Activated CD4-positive, alpha-beta T cell treated with anti-CD3 and anti-CD28 coated beads, Interleukin-2, amount 50 U/mL, for 24 hours (primary cell): Measurements from ENCODE around the gene ZNRF2.
"Not testable (repeated sequence)": the region's sequence is repeated elsewhere in the genome, so short reads cannot be mapped to it uniquely, and the experiment has no call there.

Source experiments
- DNase-seq, 2 donors: peaks; one replicate each; pipeline ENCODE4 v3.0.0-alpha.2; 2020; ENCODE audit warnings: low read depth in 1 of 2, low spot score in 1 of 2

ZNRF2 gene

GRCh38 chr7:30353932-30354607, 69.7 kb downstream of the ZNRF2 start:
- no peak for DNase-seq

GRCh38 chr7:30354791-30355190, 70.4 kb downstream of the ZNRF2 start:
- no peak for DNase-seq

- no peak for DNase-seq
These were observed 75.6 kb downstream of the ZNRF2 start for GRCh38 chr7:30359957-30360356.

GRCh38 chr7:30363778-30364563, 79.6 kb downstream of the ZNRF2 start:
- DNase-seq: no peak

- no peak for DNase-seq
These were observed 80.4 kb downstream of the ZNRF2 start for GRCh38 chr7:30364773-30365172.

GRCh38 chr7:30365621-30366020, 81.2 kb downstream of the ZNRF2 start:
- no peak for DNase-seq

- no peak for DNase-seq
These were observed 82.2 kb downstream of the ZNRF2 start for GRCh38 chr7:30366606-30367005.

- DNase-seq: no peak
These were observed 83.2 kb downstream of the ZNRF2 start for GRCh38 chr7:30367561-30367960.

- DNase-seq: no peak
These were observed 85.5 kb downstream of the ZNRF2 start for GRCh38 chr7:30369879-30370278.

- no peak for DNase-seq
These were observed 86.9 kb downstream of the ZNRF2 start for GRCh38 chr7:30371321-30371720.

GRCh38 chr7:30378275-30378674, 93.9 kb downstream of the ZNRF2 start:
- no peak for DNase-seq

- DNase-seq: no peak
These were observed 94.7 kb downstream of the ZNRF2 start for GRCh38 chr7:30379131-30379530.

- DNase-seq: no peak
These were observed 95.3 kb downstream of the ZNRF2 start for GRCh38 chr7:30379741-30380140.

GRCh38 chr7:30380294-30380693, 95.9 kb downstream of the ZNRF2 start:
- no peak for DNase-seq

GRCh38 chr7:30380824-30381223, 96.4 kb downstream of the ZNRF2 start:
- not testable (repeated sequence) for DNase-seq

GRCh38 chr7:30382607-30383006, 98.2 kb downstream of the ZNRF2 start:
- DNase-seq: no peak

- DNase-seq: no peak
These were observed 105.4 kb downstream of the ZNRF2 start for GRCh38 chr7:30389791-30390190.

- no peak for DNase-seq
These were observed 106.6 kb downstream of the ZNRF2 start for GRCh38 chr7:30390736-30391636.

- no peak for DNase-seq
These were observed 107.4 kb downstream of the ZNRF2 start for GRCh38 chr7:30391806-30392205.

GRCh38 chr7:30395676-30396075, 111.3 kb downstream of the ZNRF2 start:
- no peak for DNase-seq

- DNase-seq: no peak
These were observed 112.0 kb downstream of the ZNRF2 start for GRCh38 chr7:30396389-30396788.

GRCh38 chr7:30403477-30403876, 119.1 kb downstream of the ZNRF2 start:
- no peak for DNase-seq
